HG03439 (cell line): Measurements from ENCODE around the gene SSUH2.
A peak's percentile ranks its signal among the peaks of the same experiment; 100 is the strongest.
"Not testable (repeated sequence)": the region's sequence is repeated elsewhere in the genome, so short reads cannot be mapped to it uniquely, and the experiment has no call there.

Source experiments
- ATAC-seq: cut with Tn5 transposase; IDR thresholded peaks from one replicate; pipeline ENCODE4 v1.9.1; 2021; ENCODE audit warnings: mild to moderate bottlenecking, moderate library complexity; ENCODE audit not compliant: unreplicated experiment

Gene SSUH2

GRCh38 chr3:8584661-8585060 lies 59.9 kb downstream of the SSUH2 start:
- ATAC-seq, result no peak

DNA sequence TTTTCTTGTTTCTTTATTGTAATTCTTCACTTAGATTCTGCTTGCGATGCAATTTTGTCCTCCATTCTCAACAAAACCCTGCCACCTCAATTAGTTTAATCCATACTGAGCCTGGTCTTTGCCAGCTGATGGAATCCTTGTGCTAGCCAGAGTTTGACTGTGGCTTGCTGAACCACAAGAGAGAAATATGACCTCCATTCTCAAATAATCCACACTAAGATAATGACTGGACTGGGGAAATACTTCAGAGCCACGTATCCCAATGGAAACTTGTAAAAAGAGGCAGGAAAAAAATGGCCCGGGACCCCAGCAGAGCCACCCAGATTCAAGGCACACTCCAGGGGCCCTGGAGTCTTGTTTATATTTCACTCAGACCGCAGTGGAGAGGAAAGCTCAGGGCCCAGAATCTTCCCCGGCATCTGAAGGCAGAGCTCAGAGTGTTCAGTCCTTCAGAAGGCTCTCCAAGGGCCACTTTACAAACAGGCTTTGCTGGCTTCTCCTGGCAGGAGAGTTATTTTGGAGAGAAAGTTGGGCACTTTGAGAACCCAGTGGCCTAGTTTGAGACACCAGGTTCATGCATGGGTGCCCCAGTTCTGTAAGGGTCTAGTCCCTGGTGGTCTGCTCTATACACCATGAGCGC lies 62.7 kb downstream of the SSUH2 start:
- no peak for ATAC-seq

DNA sequence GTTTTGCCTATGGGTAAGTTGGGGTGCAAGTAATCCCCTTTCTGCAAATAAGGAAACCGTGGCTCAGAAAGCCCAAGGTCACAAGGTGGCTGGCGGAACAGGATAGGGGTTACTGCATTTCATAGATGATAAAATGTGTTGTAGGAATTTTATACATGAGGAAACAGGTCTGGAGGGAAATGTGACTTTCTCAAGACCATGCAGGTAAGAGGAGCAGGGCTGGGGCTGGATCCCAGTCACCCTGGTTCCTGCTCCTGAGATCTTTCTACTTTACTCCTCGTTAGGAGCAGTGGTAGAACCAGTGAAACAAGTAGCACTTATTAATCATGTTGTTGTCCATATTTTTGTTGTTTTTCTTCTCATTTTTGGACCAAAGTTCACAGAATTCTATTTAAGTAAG lies 63.2 kb downstream of the SSUH2 start:
- ATAC-seq, result no peak

- not testable (repeated sequence) for ATAC-seq
Observed at GRCh38 chr3:8580434-8580833, 64.2 kb downstream of the SSUH2 start.

DNA sequence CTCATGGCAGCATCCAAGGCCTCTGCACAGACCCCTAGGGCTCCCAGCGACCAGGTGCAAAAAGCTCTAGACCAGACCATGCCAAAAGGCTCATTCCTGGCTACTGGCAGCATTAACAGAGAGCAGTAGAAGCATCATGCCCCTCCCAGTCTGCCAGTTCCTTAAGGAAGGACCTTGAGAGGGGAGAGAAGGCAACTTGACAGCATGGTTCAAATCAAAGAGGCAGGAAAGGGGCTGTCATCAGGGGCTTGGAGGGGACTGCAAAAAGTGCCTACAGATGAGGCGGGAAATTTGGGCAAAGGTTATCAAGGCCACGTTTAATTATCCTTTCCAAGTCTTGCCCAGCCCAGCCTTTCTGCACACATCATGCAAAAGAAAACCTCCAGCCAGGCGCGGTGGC lies 64.7 kb downstream of the SSUH2 start:
- no peak for ATAC-seq

- peak; percentile 99 for ATAC-seq
Observed at GRCh38 chr3:8579096-8579495, 65.5 kb downstream of the SSUH2 start.

DNA sequence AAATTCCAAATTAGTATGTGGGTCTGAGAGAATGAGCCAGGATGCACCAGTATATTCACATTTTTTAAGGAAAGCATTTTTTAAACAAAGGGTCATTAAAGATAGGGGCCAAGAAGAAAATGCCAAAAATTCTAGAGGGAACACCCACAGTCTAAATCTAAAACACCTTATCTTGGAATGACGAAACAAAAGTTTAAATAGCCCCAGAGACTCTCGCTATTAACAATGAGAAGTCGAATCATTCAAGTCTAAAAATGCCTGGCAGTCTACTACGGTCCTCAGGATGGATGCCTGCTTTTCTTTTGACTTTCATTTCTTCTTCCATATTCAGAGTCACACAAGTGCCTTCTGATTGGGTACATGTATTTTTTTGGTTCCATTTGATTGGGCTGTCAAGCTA lies 66.3 kb downstream of the SSUH2 start:
- ATAC-seq, result no peak

DNA sequence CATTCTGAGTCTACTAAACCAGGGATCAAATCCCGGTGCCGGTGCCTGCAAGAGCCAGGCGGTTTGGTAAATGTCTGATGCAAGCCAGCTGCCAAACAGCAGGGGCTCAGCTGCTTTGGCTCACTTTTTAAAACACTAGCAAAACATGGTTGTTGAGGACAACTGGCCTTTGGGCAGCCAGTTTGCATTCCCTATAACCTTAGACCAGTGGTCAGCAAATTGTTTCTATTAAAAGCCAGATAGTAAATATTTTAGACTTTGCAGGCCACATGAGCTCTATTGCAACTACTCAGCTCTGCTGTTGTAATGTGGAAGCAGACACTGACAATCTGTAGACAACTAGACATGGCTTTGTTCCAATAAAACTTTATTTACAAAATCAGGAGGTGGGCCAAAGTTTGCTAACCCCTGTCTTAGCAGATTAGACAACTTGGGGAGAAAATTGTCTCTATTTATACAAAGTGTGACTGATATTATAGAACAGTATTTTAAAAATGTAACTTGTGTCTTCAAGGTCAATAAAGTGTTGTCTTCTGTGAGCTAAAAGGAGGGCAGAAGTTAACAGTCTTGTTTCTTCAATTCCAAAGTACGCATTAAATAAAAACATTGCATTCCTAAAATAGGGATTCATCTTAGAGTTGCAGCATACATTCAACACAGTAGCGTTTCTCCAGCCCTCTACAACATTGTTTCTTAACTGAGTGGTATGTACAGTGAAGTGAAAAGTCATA lies 67.6 kb downstream of the SSUH2 start:
- no peak for ATAC-seq

DNA sequence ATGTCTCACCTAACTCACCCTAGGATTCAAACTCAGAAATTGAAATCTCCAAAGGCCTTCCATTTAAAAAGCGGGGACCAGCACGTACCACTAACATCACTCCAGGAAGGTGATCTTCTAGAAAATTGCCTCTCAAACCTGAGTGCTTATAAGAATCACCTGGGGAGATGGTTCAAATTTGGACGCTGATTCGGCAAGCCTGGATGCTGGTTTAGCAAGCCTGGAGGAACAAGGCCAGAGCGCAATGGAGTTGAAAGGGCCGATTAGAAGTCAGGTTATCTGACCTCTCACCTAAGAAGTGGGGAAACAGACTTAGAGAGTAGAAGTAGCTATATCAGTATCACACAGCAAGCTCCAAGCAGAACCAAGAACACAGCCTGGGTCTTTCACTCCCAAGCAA lies 68.2 kb downstream of the SSUH2 start:
- ATAC-seq, result no peak

DNA sequence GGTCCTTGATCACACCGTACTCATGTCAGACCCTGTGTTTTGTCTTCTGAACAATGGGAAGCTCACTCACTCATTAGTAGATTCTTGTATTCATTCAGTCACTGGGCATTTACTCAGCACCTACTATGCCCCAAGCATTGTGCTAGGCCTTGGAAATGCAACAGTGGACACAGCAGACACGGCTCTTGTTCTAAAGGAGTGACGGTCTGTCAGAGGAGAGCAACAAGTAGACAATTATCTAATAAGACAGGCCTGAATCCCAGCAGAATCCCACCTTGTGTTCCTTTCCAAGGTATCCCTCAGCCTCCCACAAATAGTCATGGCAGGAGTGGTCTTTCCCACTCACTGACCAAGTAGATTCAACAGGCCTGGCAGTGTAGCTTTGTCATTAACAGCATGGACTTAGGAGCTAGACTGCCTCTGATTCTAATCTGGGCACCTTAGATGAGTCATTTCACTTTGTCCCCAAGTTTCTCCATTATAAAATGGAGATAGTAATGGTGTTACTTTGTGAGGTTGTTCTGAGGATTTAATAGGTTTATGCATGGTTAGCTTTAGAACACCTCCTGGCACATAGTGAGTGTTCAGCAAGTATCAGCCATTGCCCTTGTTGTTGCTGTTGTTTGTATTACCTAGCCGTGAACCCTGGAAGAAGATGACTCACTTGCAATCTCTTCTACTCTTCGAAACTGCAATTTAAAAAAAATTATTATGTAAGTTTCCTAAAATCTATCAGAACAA lies 69.1 kb downstream of the SSUH2 start:
- no peak for ATAC-seq

GRCh38 chr3:8574670-8575322 lies 69.8 kb downstream of the SSUH2 start:
- no peak for ATAC-seq

DNA sequence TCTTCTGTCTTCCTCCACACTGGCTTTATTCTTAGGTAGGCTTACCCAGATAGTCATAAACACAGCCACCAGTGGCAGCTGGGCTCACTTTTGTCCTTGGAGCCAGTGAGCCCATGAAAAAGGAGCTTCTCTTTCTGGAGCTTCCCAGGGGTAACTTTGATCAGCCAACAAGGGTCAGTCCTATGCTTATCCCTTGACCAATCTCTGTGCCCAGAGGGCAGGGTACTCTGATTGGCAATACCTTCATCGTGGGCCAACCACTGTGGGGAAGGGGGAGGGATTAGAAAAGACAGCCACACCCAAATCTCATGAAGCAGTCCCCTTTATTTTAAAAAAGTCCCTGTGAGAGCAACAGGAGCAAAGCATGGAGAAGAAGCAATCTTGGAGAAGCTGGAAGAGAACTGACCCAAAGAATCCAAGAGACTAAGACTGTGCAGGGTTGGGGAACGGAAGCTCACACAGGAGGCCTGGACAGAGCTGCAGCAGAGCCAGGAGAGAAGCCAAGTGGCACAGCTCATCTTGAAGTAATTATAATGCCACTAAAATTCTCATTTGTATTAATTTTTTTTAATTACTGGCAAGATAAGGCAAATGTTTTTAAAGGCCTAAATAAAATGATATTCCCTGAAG lies 70.4 kb downstream of the SSUH2 start:
- ATAC-seq, result no peak

GRCh38 chr3:8573342-8573926 lies 71.2 kb downstream of the SSUH2 start:
- no peak for ATAC-seq

- no peak for ATAC-seq
Observed at GRCh38 chr3:8571256-8571655, 73.3 kb downstream of the SSUH2 start.
